Trophoblast cell (in vitro differentiated cells and primary cell): ENCODE data around the gene PDHB. TPM values are rescaled to one million over a fixed set of nuclear protein-coding genes. Genes with fewer than 3 reads are reported as not detected.

Experiments used
- DNase-seq, 2 donors: peaks; one replicate each; pipeline ENCODE4 v3.0.0-alpha.2; 2016
- H2AFZ ChIP-seq: 2 replicates; pipeline ENCODE4 v1.6.1; 2013; ENCODE audit warnings: low read length, moderate library complexity, mild to moderate bottlenecking; ENCODE audit not compliant: insufficient read depth, poor library complexity
- H2AK5ac ChIP-seq: 2 replicates; pipeline ENCODE4 v1.6.1; 2013; ENCODE audit warnings: mild to moderate bottlenecking, low read length
- H2BK120ac ChIP-seq: 2 replicates; pipeline ENCODE4 v1.6.1; 2013; ENCODE audit warnings: low read length, mild to moderate bottlenecking, moderate library complexity; ENCODE audit not compliant: insufficient read depth, poor library complexity
- H2BK12ac ChIP-seq: 2 replicates; pipeline ENCODE4 v1.6.1; 2013; ENCODE audit warnings: mild to moderate bottlenecking, low read length, moderate library complexity
- H2BK5ac ChIP-seq: 2 replicates; pipeline ENCODE4 v1.6.1; 2013; ENCODE audit warnings: low read length, low read depth, moderate library complexity, mild to moderate bottlenecking; ENCODE audit not compliant: poor library complexity
- H3K14ac ChIP-seq: 2 replicates; pipeline ENCODE4 v1.6.1; 2013; ENCODE audit warnings: mild to moderate bottlenecking, low read length
- H3K18ac ChIP-seq: 2 replicates; pipeline ENCODE4 v1.6.1; 2013; ENCODE audit warnings: mild to moderate bottlenecking, low read length
- H3K23ac ChIP-seq: 2 replicates; pipeline ENCODE4 v1.6.1; 2013; ENCODE audit warnings: low read length
- H3K27ac ChIP-seq: 2 replicates; pipeline ENCODE4 v1.5.1; 2013; ENCODE audit warnings: low read depth, mild to moderate bottlenecking, inconsistent platforms, low read length, moderate library complexity
- H3K27me3 ChIP-seq: 2 replicates; pipeline ENCODE4 v1.6.1; 2013; ENCODE audit warnings: inconsistent platforms, mild to moderate bottlenecking, low read length, moderate library complexity; ENCODE audit not compliant: insufficient read depth
- H3K36me3 ChIP-seq, 2 experiments: 1 replicate in 1 of 2; 2 replicates in 1 of 2; pipeline ENCODE4 v1.6.1; 2013; ENCODE audit warnings: low read length in 2 of 2, mild to moderate bottlenecking in 2 of 2, moderate library complexity in 1 of 2; ENCODE audit not compliant: insufficient read depth in 2 of 2, control insufficient read depth in 1 of 2
- H3K4ac ChIP-seq: 2 replicates; pipeline ENCODE4 v1.6.1; 2013; ENCODE audit warnings: low read depth, mild to moderate bottlenecking, low read length, moderate library complexity
- H3K4me1 ChIP-seq, 2 experiments: 1 replicate in 1 of 2; 2 replicates in 1 of 2; pipeline ENCODE4 v1.6.1; 2013; ENCODE audit warnings: low read length in 2 of 2, mild to moderate bottlenecking in 2 of 2, moderate library complexity in 1 of 2; ENCODE audit not compliant: insufficient read depth in 2 of 2, control insufficient read depth in 1 of 2
- H3K4me2 ChIP-seq: 2 replicates; pipeline ENCODE4 v1.6.1; 2013; ENCODE audit warnings: inconsistent platforms, mild to moderate bottlenecking, low read length, moderate library complexity
- H3K4me3 ChIP-seq: 2 replicates; pipeline ENCODE4 v1.5.1; 2013; ENCODE audit warnings: mild to moderate bottlenecking, low read depth, low read length, inconsistent platforms
- H3K79me1 ChIP-seq: one replicate; pipeline ENCODE4 v1.6.1; 2013; ENCODE audit warnings: low read length
- H3K79me2 ChIP-seq: 2 replicates; pipeline ENCODE4 v1.6.1; 2013; ENCODE audit warnings: low read length, mild to moderate bottlenecking; ENCODE audit not compliant: control insufficient read depth, insufficient read depth, poor library complexity
- H3K9ac ChIP-seq: 2 replicates; pipeline ENCODE4 v1.6.1; 2013; ENCODE audit warnings: mild to moderate bottlenecking, low read length
- H3K9me3 ChIP-seq: 2 replicates; pipeline ENCODE4 v1.6.1; 2013; ENCODE audit warnings: low read depth, mild to moderate bottlenecking, control low read depth, inconsistent platforms, low read length; ENCODE audit not compliant: insufficient read depth
- H4K12ac ChIP-seq: 2 replicates; pipeline ENCODE4 v1.6.1; 2013; ENCODE audit warnings: low read depth, mild to moderate bottlenecking, low read length, moderate library complexity
- H4K8ac ChIP-seq: 2 replicates; pipeline ENCODE4 v1.6.1; 2013; ENCODE audit warnings: low read depth, mild to moderate bottlenecking, low read length, moderate library complexity
- H4K91ac ChIP-seq: one replicate; pipeline ENCODE4 v1.6.1; 2013; ENCODE audit warnings: low read depth, mild to moderate bottlenecking, low read length, moderate library complexity
- WGBS: extraction: QIAGEN DNeasy Blood & Tissue Kit; methylation state at CpG from one replicate; pipeline ENCODE4 v1.1.7; 2013; ENCODE audit warnings: missing lambda C conversion rate; ENCODE audit not compliant: insufficient read length, insufficient coverage; ENCODE audit errors: extremely low coverage; 5-methylcytosine and 5-hydroxymethylcytosine counted together
- polyA plus RNA-seq: library from polyadenylated mRNA; stranded (reverse); fragments of 200-250 nt; gene quantifications from 2 replicates; pipeline ENCODE4 v1.2.3, GENCODE V29; 2013

The PDHB gene
- polyA plus RNA-seq: 72.4 and 74.4 TPM in 2 replicates

- Histone ChIP-seq H3K4me2 (peak within 1 kb of the TSS; percentile 62), H2BK5ac (peak within 1 kb of the TSS; percentile 94), H3K23ac (no peak within 1 kb of the TSS), H3K9ac (peak within 1 kb of the TSS; percentile 96), H3K4me3 (peak within 1 kb of the TSS; percentile 99), H3K79me2 (peaks cover 4% of the 10 kb centered on the region), H3K18ac (peak within 1 kb of the TSS; percentile 93), H2BK12ac (peak within 1 kb of the TSS; percentile 25), H2BK120ac (peak within 1 kb of the TSS; percentile 74), H3K27ac (peak within 1 kb of the TSS; percentile 82), H3K36me3 (peaks cover 12 to 24% of the 10 kb centered on the region in 2 experiments), H3K27me3 (no peaks in the 10 kb centered on the region), H4K12ac (peak within 1 kb of the TSS; percentile 50), H4K91ac (peak within 1 kb of the TSS; percentile 89), H2AFZ (peak within 1 kb of the TSS; percentile 88), H3K9me3 (no peaks in the 10 kb centered on the region), H4K8ac (peak within 1 kb of the TSS; percentile 84), H3K4ac (peak within 1 kb of the TSS; percentile 64), H3K14ac (peak within 1 kb of the TSS; percentile 93), H3K79me1 (peaks cover 13% of the 10 kb centered on the region), H2AK5ac (no peak within 1 kb of the TSS), H3K4me1 (peaks cover 2 to 22% of the 10 kb centered on the region in 2 experiments)
- DNase-seq: peak; percentile 96 to 97
- WGBS: no CpG with 5 or more reads among the region's 67 CpGs
Observed at GRCh38 chr3:58433400-58434167, at the start of gene PDHB. Gene PDHB (minus strand): TSS chr3:58433832. CDS start chr3:58433809, 23 bp downstream.

GRCh38 chr3:58482917-58483636, 49.4 kb upstream of the PDHB start:
- H3K23ac ChIP-seq: no peak overlapping the region
- WGBS: no CpG with 5 or more reads among the region's 8 CpGs
- H3K4me2 ChIP-seq: no peak overlapping the region
- H2BK5ac ChIP-seq: no peak overlapping the region
- H2AFZ ChIP-seq: no peak overlapping the region
- H4K12ac ChIP-seq: no peak overlapping the region
- H3K4me3 ChIP-seq: no peak overlapping the region
- H3K27me3 ChIP-seq: no peaks in the 10 kb centered on the region
- no peaks in the 10 kb centered on the region for H3K79me2 ChIP-seq
- DNase-seq: no peak
- H3K18ac ChIP-seq: no peak overlapping the region
- no peak overlapping the region for H3K4ac ChIP-seq
- no peak overlapping the region for H2BK12ac ChIP-seq
- H4K8ac ChIP-seq: no peak overlapping the region
- H3K4me1 ChIP-seq: no peaks in the 10 kb centered on the region
- no peaks in the 10 kb centered on the region for H3K79me1 ChIP-seq
- H2AK5ac ChIP-seq: no peak overlapping the region
- H3K14ac ChIP-seq: no peak overlapping the region
- H3K9me3 ChIP-seq: no peaks in the 10 kb centered on the region
- no peak overlapping the region for H3K27ac ChIP-seq
- no peak overlapping the region for H2BK120ac ChIP-seq
- no peak overlapping the region for H4K91ac ChIP-seq
- H3K36me3 ChIP-seq: no peaks in the 10 kb centered on the region
- H3K9ac ChIP-seq: no peak overlapping the region

GRCh38 chr3:58480309-58480708, 46.7 kb upstream of the PDHB start:
- Histone ChIP-seq H3K79me1 (no peaks in the 10 kb centered on the region), H4K8ac (no peak overlapping the region), H3K9ac (no peak overlapping the region), H2BK120ac (no peak overlapping the region), H3K14ac (no peak overlapping the region), H3K9me3 (no peaks in the 10 kb centered on the region), H3K4me3 (no peak overlapping the region), H3K36me3 (no peaks in the 10 kb centered on the region), H2BK5ac (no peak overlapping the region), H2AK5ac (no peak overlapping the region), H3K4me1 (no peaks in the 10 kb centered on the region), H3K18ac (no peak overlapping the region), H2AFZ (no peak overlapping the region), H4K91ac (no peak overlapping the region), H3K4ac (no peak overlapping the region), H3K4me2 (no peak overlapping the region), H3K79me2 (no peaks in the 10 kb centered on the region), H3K27ac (no peak overlapping the region), H4K12ac (no peak overlapping the region), H2BK12ac (no peak overlapping the region), H3K27me3 (no peaks in the 10 kb centered on the region), H3K23ac (no peak overlapping the region)
- WGBS: no CpG with 5 or more reads among the region's 2 CpGs
- no peak for DNase-seq

- Histone ChIP-seq H3K27ac (no peak overlapping the region), H4K12ac (no peak overlapping the region), H3K14ac (no peak overlapping the region), H3K9me3 (no peaks in the 10 kb centered on the region), H4K8ac (no peak overlapping the region), H4K91ac (no peak overlapping the region), H3K4me2 (no peak overlapping the region), H2BK5ac (no peak overlapping the region), H3K23ac (no peak overlapping the region), H3K4me3 (no peak overlapping the region), H2BK120ac (no peak overlapping the region), H3K27me3 (no peaks in the 10 kb centered on the region), H2AK5ac (no peak overlapping the region), H3K36me3 (no peaks in the 10 kb centered on the region), H3K4me1 (no peaks in the 10 kb centered on the region), H3K9ac (no peak overlapping the region), H2AFZ (no peak overlapping the region), H3K79me1 (no peaks in the 10 kb centered on the region), H3K4ac (no peak overlapping the region), H2BK12ac (no peak overlapping the region), H3K79me2 (no peaks in the 10 kb centered on the region), H3K18ac (no peak overlapping the region)
- DNase-seq: no peak
- WGBS: no CpG with 5 or more reads among the region's 2 CpGs
Observed at GRCh38 chr3:58478781-58479180, 45.1 kb upstream of the PDHB start.
